ENCODE results near the gene FCRLA.
"Not testable (repeated sequence)": the region's sequence is repeated elsewhere in the genome, so short reads cannot be mapped to it uniquely, and the experiment has no call there.

The FCRLA gene

DNA sequence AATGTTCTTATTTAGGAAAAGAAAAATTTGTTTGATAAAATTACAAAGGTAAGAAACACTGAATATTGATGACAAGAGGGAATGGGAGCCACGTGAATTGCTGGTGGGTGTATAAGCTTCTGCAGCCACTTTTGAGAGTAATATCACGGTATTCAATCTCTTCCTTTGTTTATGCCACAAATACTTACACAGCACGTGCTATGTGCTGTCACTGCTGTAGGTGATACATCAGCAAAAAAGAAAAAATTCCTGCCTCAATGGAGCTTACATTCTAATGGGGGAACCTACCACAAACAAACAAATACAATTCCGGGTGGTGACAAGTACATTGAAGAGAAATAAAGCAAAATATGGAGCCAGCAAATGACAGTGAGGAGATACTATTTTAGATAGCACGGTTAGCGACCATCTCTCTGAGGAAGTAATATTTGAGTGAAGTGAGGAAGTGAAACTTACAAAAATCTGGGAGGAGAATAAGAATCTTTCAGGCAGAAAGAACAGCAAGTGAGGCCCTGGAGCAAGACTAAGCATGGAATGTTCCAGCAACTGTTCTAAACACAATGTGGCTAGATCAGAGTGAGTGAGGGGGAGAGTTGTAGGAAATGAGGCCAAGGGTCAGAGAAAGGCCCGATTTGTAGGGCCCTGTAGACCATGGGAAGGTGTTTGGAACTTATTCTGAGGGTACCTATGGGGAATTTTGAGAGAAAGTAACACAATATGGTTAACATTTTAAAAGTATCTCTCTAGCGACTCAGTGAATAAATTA, 11.7 kb downstream of the FCRLA start:
- FAIRE-seq (peak; percentile 56), DNase-seq (ENCODE audit: insufficient read length) (no peak)

DNA sequence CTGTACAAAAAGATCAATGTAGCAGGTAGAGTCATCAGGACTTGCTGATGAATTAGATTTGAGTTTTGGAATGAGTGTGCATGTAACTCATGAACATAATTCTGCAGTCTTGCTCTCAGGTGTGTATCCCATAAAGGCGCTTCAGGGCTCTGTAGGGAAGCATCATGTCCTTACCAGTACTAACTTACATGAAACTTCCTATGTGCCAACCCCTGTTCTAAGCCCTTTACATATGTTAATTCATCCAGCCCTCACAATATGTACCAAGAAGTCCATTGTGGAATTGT, 12.2 kb downstream of the FCRLA start:
- FAIRE-seq (peak; percentile 50), DNase-seq (ENCODE audit: insufficient read length) (no peak)
- TF ChIP-seq POLR2A (IDR thresholded peaks at IDR 0.05; ENCODE audit: low read depth, low read length) (no peak), POLR2AphosphoS5 (IDR thresholded peaks at IDR 0.05; ENCODE audit: low read depth, low read length) (no peak), TAF1 (IDR thresholded peaks at IDR 0.05; ENCODE audit: borderline replicate concordance, low read depth, low read length) (no peak)

More for the DNA sequence above, 11.7 kb downstream of the FCRLA start:
- TF ChIP-seq POLR2A (IDR thresholded peaks at IDR 0.05; ENCODE audit: low read depth, low read length) (no peak), POLR2AphosphoS5 (IDR thresholded peaks at IDR 0.05; ENCODE audit: low read depth, low read length) (no peak), TAF1 (IDR thresholded peaks at IDR 0.05; ENCODE audit: borderline replicate concordance, low read depth, low read length) (no peak)

DNA sequence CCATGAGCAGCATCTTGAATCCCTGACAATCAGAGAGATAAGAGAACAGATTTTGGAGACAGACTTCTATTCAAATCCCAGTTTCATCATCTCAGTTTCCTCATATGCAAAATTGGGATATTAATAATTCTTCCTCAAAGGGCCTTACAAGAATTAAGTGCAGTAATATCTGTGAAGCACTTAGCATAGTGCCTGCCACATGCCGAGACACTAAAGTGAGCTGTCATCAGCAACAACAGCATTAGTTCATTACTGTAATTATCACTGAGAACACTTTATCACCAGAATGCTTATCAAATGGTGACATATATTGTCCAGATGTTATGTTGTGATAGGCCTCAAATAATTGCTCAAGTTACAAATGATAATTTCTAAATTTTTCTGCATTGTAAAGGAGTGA, 13.4 kb downstream of the FCRLA start:
- FAIRE-seq (no peak), DNase-seq (ENCODE audit: insufficient read length) (no peak)
- TF ChIP-seq POLR2AphosphoS5 (IDR thresholded peaks at IDR 0.05; ENCODE audit: low read depth, low read length) (no peak), POLR2A (IDR thresholded peaks at IDR 0.05; ENCODE audit: low read depth, low read length) (no peak), TAF1 (IDR thresholded peaks at IDR 0.05; ENCODE audit: borderline replicate concordance, low read depth, low read length) (no peak)

DNA sequence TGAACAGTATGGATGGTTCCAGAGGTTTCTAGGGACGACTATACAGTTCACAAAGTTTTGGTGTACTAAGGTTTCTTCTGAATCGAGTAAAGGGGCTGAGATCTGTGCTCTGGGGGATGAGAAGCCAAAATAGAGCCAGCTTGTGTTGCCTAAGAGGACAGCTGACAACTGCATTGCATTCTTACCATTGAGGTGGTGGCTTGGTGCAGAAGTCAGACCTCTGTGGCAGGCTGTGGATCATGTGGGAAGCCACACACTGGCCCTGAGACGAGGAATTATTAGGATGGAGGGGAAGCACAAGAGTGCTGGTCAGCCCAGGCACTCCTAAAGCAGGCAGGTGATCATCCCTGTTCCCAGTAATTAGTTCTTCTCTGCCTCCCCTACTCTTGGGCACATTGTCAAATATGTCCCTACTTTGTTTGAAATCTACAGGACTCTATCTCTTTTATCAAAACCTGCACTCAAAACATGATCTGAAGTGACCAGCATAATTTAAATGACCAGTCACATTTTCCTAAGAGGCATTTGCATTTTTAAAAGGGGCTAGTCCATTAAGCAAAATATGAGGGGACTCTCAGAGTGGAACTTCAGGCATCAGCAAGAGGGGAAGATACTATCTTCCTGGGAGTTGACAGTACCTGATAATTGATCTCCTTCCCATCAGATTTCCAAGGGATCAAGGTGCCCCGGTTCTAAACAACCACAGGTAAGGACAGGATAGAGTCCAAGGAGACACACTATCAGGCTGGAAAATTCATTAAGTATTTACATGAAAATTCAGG, 14.1 kb downstream of the FCRLA start, which contains the start of gene FCRLB:
FCRLB (plus strand) TSS at position 589 of the 782 bp plus-strand sequence. CDS start 1,129 bp downstream, outside the sequence.
- DNase-seq (ENCODE audit: insufficient read length) (no peak), FAIRE-seq (no peak)
- TF ChIP-seq TAF1 (IDR thresholded peaks at IDR 0.05; ENCODE audit: borderline replicate concordance, low read depth, low read length) (no peak), POLR2A (IDR thresholded peaks at IDR 0.05; ENCODE audit: low read depth, low read length) (no peak), POLR2AphosphoS5 (IDR thresholded peaks at IDR 0.05; ENCODE audit: low read depth, low read length) (no peak)

DNA sequence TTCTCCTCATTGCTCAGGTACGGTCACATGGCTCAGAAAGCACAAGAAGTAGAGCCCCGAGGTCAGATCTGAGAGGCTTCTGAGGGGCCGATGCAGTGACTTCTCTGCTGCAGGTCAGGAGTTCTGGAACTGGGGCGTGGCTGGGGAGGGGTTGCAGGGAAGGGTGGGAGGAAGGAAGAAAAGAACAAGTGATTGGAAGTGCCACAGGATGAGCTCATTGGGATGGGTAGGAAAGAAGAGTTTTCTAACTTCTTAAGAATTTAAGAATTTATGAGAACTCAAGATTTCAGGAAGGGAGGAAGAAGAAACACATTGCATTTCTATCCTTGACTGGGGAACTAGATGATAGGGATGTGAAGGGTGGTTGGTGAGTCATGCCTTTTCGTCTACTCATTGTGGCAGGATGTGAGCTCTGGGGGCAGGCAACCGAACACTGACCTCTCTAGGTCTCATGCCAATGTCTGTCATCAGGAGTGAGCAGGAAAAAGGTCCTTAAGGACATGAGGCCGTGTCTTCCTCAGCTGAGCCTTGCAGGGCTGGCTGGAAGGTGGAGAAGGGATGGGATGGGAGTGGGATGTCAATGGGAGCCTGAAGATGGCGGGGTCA, 14.8 kb downstream of the FCRLA start:
- DNase-seq (ENCODE audit: insufficient read length) (no peak), FAIRE-seq (no peak)
- TF ChIP-seq POLR2A (IDR thresholded peaks at IDR 0.05; ENCODE audit: low read depth, low read length) (no peak), TAF1 (IDR thresholded peaks at IDR 0.05; ENCODE audit: borderline replicate concordance, low read depth, low read length) (no peak), POLR2AphosphoS5 (IDR thresholded peaks at IDR 0.05; ENCODE audit: low read depth, low read length) (no peak)

DNA sequence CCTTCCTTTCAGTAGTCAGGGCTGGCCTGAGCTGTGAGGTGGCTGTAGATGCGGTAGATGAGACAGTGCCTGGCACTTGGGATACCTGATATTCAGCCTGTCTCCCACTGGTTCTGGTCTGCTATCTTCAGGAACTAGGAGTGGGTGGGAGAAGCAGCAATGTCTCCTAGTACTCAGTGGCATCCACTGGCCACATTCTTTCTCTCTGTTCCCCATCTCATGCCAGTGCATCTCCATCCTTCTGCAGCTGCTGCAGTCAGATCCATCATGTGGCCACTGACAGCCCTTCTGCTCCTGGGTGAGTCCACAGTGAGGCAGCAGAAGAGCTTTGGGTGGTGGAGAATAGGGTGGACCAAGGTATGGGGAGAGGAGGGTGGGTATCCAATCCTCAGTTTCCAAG, 15.4 kb downstream of the FCRLA start:
- DNase-seq (ENCODE audit: insufficient read length) (no peak), FAIRE-seq (no peak)
- TF ChIP-seq POLR2A (IDR thresholded peaks at IDR 0.05; ENCODE audit: low read depth, low read length): no peak
- no peak for TF ChIP-seq POLR2AphosphoS5 (IDR thresholded peaks at IDR 0.05; ENCODE audit: low read depth, low read length)
- TF ChIP-seq TAF1 (IDR thresholded peaks at IDR 0.05; ENCODE audit: borderline replicate concordance, low read depth, low read length): no peak

DNA sequence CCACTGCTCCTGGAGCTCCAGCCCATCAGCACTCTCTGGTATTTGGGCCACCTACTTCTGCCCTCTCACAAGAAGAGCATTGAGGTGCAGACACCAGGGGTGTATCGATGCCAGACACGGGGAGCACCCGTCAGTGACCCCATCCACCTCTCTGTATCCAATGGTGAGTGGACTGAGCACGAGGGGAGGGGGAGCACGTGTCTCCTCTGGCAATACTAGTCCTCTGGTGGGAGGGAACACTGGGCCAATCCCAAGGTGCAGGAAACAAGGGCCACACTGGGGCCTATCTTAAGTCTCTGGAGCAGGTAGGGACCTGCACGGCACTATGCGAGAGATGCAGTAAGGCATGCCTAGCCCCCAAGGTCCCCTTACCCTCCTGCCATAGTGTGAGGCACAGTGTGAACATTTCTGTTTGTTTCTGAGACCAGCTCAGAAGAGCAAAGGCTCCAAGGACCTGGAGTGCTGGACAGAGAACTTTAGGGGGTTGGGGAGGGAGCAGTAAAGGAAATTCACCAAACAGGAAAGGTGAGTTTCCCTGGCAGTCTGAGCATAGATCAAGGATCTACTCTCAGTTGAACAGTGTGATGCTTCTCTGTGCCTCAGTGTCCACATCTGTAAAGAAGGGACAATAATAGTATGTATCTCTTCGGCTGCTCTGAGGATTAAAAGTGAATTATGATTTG, 16.6 kb downstream of the FCRLA start:
- TF ChIP-seq POLR2A (IDR thresholded peaks at IDR 0.05; ENCODE audit: low read depth, low read length): no peak
- no peak for TF ChIP-seq POLR2AphosphoS5 (IDR thresholded peaks at IDR 0.05; ENCODE audit: low read depth, low read length)
- TF ChIP-seq TAF1 (IDR thresholded peaks at IDR 0.05; ENCODE audit: borderline replicate concordance, low read depth, low read length): no peak
- no peak for FAIRE-seq
- no peak for DNase-seq (ENCODE audit: insufficient read length)

DNA sequence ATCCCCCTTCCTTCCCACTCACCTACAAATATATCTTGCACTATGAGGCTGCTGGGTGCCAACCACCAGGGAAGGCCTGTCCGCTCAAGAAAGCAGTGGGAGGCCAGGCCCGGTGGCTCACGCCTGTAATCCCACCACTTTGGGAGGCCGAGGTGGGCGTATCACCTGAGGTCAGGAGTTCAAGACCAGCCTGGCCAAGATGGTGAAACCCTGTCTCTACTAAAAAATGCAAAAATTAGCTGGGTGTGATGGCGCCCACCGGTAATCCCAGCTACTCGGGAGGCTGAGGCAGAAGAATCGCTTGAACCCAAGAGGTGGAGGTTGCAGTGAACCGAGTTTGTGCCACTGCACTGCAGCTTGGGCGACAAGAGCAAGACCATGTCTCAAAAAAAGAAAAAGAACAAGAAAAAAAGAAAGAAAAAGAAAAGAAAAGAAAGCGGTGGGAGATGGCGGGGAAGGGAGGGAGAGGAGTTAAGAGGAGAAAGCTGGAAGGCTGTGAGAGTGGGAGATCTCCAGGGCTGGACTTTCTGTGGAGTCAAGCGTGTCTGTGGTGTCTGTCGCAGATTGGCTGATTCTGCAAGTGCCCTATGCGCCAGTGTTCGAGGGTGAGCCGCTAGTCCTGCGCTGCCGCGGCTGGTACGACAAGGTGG, 18.4 kb downstream of the FCRLA start:
- DNase-seq (ENCODE audit: insufficient read length); FAIRE-seq: not testable (repeated sequence)

DNA sequence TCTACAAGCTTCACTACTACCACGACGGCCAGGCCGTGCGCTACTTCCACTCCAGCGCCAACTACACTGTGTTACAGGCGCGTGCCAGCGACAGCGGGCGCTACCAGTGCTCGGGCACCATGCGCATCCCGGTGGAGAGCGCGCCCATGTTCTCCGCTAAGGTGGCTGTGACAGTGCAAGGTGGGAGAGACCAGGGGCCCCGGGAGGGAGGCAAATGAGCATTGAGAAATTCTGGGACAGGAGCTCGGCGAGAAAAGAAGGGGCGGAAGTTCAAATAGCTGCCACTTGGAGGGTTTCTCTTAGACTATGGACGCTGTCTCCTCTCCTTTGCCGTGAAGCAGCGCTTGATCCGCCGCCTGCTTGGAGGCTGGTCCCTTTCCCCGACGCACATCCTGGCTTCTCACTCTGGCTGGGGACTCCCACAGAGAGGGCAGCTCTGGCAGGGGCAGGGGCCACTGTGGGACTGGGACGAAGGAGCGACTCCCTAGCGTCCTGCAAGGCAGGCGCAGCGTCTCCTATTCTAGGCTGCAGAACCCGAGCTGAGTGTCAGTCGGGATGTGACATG, 19.0 kb downstream of the FCRLA start:
- DNase-seq (ENCODE audit: insufficient read length) (no peak), FAIRE-seq (no peak)
- TF ChIP-seq POLR2AphosphoS5 (IDR thresholded peaks at IDR 0.05; ENCODE audit: low read depth, low read length): peak; percentile 34; the same call in 1 of the 2 replicates
- no peak for TF ChIP-seq TAF1 (IDR thresholded peaks at IDR 0.05; ENCODE audit: borderline replicate concordance, low read depth, low read length)
- TF ChIP-seq POLR2A (IDR thresholded peaks at IDR 0.05; ENCODE audit: low read depth, low read length): no peak

DNA sequence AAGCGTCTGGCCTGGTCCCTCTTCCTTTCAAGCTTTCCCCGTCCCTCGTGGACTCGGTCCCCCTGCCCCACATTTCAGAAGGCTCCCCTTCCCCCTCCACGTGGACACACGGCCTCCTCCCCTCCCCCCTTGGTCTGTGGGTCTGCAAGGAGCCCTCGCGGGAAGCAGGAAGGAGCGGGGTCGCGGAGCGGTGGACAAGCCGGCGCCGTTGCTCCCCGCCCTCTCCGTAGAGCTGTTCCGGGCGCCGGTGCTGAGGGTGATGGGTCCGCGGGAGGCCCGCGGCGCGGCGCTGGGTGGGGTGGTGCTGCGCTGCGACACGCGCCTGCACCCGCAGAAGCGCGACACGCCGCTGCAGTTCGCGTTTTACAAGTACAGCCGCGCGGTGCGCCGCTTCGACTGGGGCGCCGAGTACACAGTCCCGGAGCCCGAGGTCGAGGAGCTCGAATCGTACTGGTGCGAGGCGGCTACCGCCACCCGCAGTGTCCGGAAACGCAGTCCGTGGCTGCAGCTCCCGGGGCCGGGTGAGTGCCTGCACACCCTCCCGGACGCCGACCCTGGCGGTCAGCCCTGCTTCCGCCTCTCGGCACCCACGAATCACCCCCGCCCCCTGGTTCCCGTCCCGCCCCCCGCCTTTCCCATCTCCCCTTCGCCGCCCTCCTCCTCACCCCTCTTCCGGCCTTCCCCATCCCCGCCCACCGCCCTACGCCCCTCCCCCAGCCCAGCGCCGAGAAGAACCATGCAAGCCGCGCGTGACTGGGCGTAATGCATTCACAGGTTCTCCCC, 19.6 kb downstream of the FCRLA start:
- FAIRE-seq: peak; percentile 82
- TF ChIP-seq POLR2AphosphoS5 (IDR thresholded peaks at IDR 0.05; ENCODE audit: low read depth, low read length) (peak; percentile 86), TAF1 (IDR thresholded peaks at IDR 0.05; ENCODE audit: borderline replicate concordance, low read depth, low read length) (peak; percentile 52; the same call in 1 of the 2 replicates), POLR2A (IDR thresholded peaks at IDR 0.05; ENCODE audit: low read depth, low read length) (peak; percentile 95)
- peak; percentile 70 for DNase-seq (ENCODE audit: insufficient read length)

Data from GM12892 (cell line).